Activated T-helper 1 cell treated with anti-CD3 and anti-CD28 coated beads, Interleukin-12 subunit alpha, Interleukin-12 subunit beta, Interleukin-2, Interleukin-4 antibody, amounts not matched to agents 30 ng/mL and 10 ng/mL and 1 ng/mL, durations not matched to agents 14 hours and 24 hours and 36 hours (primary cell): ENCODE measurements around the gene DYRK3. TPM values are rescaled to one million over a fixed set of nuclear protein-coding genes. Genes with fewer than 3 reads are reported as not detected.
A peak's percentile ranks its signal among the peaks of the same experiment; 100 is the strongest.

Experiments used
- DNase-seq: peaks from one replicate; pipeline ENCODE4 v3.0.0; 2021; ENCODE audit warnings: low spot score
- H3K27ac Mint-ChIP-seq: one replicate; pipeline ENCODE4 v1.8.0; 2021; ENCODE audit warnings: mild to moderate bottlenecking, mixed read lengths
- H3K27me3 Mint-ChIP-seq: one replicate; pipeline ENCODE4 v1.8.0; 2022; ENCODE audit warnings: mild to moderate bottlenecking, moderate library complexity, mixed read lengths; ENCODE audit not compliant: insufficient read depth
- H3K36me3 Mint-ChIP-seq: one replicate; pipeline ENCODE4 v1.8.0; 2021; ENCODE audit warnings: low read depth, mixed read lengths
- H3K4me1 Mint-ChIP-seq: one replicate; pipeline ENCODE4 v1.8.0; 2021; ENCODE audit warnings: low read depth, mixed read lengths
- H3K4me3 Mint-ChIP-seq: one replicate; pipeline ENCODE4 v1.8.0; 2021; ENCODE audit warnings: mild to moderate bottlenecking, moderate library complexity, mixed read lengths
- H3K9me3 Mint-ChIP-seq: one replicate; pipeline ENCODE4 v1.8.0; 2021; ENCODE audit warnings: mixed read lengths
- intact Hi-C: fragments of 100-400 bp; cut with micrococcal nuclease; formaldehyde crosslinking; loops from one replicate; pipeline ENCODE4 v1.15.1; 2024
- total RNA-seq: library from RNA; stranded (reverse); gene quantifications from 2 replicates; pipeline ENCODE4 v1.2.3, GENCODE V29; 2022

DYRK3 gene
- total RNA-seq, 1 donor from 2014 or later = 22.1 TPM

DNA sequence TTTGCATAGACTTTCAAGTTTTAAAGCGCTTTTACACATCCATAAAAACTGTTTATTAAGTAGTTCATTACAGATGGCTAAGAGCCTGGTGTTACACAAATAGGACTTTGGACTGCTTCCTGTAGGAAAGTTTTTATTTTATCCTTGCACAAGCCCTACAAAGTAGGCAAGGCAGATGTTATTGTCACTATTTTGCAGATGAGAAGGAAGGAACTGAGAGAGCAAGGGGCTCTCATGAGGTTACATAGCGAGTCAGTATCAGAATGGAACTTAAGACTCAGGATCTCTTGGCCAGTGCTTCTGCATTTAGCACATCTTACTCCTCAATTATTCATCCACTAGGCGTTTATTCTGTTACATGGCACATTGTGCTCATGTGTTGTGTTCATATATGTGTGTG lies 46.8 kb downstream of the DYRK3 start:
- Mint-ChIP-seq H3K27me3 (peaks cover 7% of the 10 kb centered on the region), H3K9me3 (no peaks in the 10 kb centered on the region), H3K27ac (no peak overlapping the region), H3K36me3 (peaks cover 4% of the 10 kb centered on the region), H3K4me3 (no peak overlapping the region), H3K4me1 (peaks cover 64% of the 10 kb centered on the region)
- intact Hi-C loops = no loop called here
- DNase-seq = no peak

DNA sequence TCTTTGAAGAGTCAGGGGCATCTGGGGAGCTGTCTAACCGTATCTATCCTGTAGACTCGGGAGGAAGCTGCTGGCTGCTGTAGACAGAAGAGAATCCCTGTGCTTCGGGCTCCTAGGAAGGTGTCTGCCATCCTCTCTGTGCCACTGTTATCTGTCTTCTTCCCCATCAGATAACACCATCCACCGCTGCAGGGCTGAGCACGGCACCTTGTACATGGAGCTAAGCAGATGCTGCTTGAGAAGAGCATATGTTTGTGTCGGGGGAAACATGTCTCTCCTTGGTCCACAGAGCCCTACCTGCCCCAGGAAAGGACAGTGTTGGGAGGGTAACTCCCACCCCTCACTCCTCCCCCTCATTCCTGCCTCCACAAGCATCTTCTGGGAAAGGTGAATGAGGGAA lies 48.0 kb downstream of the DYRK3 start:
- Mint-ChIP-seq H3K9me3 (no peaks in the 10 kb centered on the region), H3K4me1 (peaks cover 75% of the 10 kb centered on the region), H3K4me3 (no peak overlapping the region), H3K27ac (no peak overlapping the region), H3K27me3 (peaks cover 7% of the 10 kb centered on the region), H3K36me3 (peaks cover 9% of the 10 kb centered on the region)
- intact Hi-C loops = no loop called here
- no peak for DNase-seq

DNA sequence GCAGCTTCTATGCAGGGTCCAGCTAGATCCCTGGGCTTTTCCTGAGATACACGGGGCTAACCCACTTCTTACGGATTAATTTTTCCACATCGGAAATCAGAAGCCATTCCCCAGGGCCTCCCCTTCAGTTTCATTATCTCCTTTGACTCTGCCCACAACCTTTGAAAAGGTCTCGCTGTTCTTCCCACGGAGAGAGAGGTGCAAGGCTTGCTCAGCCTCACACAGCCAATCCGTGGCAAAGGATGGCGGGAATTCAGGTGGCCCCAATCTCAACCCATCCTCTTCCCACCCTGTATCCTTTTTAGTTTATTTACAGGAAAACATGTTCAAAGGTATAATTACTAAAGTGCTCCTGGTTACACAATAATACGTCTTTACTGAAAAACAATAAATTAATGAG lies 48.7 kb downstream of the DYRK3 start:
- Mint-ChIP-seq H3K4me3 (peak overlapping the region; percentile 86), H3K9me3 (no peaks in the 10 kb centered on the region), H3K36me3 (peaks cover 9% of the 10 kb centered on the region), H3K27me3 (peaks cover 7% of the 10 kb centered on the region), H3K27ac (no peak overlapping the region), H3K4me1 (peaks cover 71% of the 10 kb centered on the region)
- intact Hi-C loops = loop anchor here (1.0 to 2.0 kb wide), 3 partner anchors 19 to 366 kb away; no protein-coding TSS in a partner anchor
- no peak for DNase-seq

DNA sequence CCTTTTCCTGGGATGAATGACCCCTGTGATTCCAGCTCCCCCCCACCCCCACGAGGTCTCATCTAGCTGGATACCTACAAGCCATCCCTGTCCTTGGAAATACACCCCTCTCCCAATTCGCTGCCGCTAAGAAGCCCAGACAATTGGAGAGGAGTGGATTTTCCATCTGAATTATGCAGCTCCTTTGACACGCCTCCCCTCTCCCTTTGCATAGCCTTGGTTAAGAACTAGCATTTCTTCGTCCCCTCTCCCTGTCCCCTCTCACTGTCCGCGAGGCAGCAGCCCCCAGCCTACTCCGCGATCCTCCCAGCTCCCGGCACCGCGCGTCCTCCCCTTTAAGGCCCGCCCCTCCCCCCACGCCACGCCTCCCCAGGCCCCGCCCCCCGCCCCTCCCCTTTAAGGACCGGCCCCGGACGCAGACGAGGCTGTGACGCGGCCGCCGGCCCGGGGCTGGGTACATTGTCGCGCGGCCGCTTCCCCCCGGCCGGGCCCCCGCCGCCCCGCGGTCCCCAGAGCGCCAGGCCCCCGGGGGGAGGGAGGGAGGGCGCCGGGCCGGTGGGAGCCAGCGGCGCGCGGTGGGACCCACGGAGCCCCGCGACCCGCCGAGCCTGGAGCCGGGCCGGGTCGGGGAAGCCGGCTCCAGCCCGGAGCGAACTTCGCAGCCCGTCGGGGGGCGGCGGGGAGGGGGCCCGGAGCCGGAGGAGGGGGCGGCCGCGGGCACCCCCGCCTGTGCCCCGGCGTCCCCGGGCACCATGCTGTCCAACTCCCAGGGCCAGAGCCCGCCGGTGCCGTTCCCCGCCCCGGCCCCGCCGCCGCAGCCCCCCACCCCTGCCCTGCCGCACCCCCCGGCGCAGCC lies 49.4 kb downstream of the DYRK3 start, which contains the start of gene MAPKAPK2:
TSS of gene MAPKAPK2 (plus strand) at position 428 of the 856 bp plus-strand sequence. CDS start at position 753, 325 bp downstream.
- Mint-ChIP-seq H3K27me3 (peaks cover 7% of the 10 kb centered on the region), H3K9me3 (no peaks in the 10 kb centered on the region), H3K4me3 (peak within 1 kb of the TSS; percentile 98), H3K4me1 (peaks cover 72% of the 10 kb centered on the region), H3K27ac (peak within 1 kb of the TSS; percentile 96), H3K36me3 (peaks cover 9% of the 10 kb centered on the region)
- intact Hi-C loops = loop anchor here (1.0 to 5.0 kb wide), 6 partner anchors 20 to 638 kb away; partner anchors contain the start of genes CD55 and EIF2D
- DNase-seq = peak; percentile 69

DNA sequence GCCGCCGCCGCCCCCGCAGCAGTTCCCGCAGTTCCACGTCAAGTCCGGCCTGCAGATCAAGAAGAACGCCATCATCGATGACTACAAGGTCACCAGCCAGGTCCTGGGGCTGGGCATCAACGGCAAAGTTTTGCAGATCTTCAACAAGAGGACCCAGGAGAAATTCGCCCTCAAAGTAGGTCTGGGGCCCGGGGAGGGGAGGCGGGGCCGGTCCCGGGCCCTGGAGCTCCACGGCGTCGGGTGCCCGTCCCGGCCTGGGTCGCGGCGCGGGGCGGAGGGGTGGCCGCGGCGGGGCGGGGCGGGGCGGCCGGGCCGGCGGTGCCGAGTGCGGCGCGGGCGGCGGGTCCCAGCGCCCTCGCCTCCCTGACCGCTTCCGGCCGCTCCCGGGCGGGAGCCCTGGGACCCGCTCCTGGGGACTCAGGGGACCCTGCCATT lies 50.0 kb downstream of the DYRK3 start:
- H3K9me3 Mint-ChIP-seq = no peaks in the 10 kb centered on the region
- peak overlapping the region; percentile 96 for H3K27ac Mint-ChIP-seq
- peaks cover 72% of the 10 kb centered on the region for H3K4me1 Mint-ChIP-seq
- peaks cover 9% of the 10 kb centered on the region for H3K36me3 Mint-ChIP-seq
- no peak for DNase-seq
- H3K27me3 Mint-ChIP-seq = peaks cover 7% of the 10 kb centered on the region
- H3K4me3 Mint-ChIP-seq = peak overlapping the region; percentile 98
- intact Hi-C loops = loop anchor here (1.0 to 5.0 kb wide), 5 partner anchors 21 to 637 kb away; partner anchors contain the start of genes CD55 and EIF2D

DNA sequence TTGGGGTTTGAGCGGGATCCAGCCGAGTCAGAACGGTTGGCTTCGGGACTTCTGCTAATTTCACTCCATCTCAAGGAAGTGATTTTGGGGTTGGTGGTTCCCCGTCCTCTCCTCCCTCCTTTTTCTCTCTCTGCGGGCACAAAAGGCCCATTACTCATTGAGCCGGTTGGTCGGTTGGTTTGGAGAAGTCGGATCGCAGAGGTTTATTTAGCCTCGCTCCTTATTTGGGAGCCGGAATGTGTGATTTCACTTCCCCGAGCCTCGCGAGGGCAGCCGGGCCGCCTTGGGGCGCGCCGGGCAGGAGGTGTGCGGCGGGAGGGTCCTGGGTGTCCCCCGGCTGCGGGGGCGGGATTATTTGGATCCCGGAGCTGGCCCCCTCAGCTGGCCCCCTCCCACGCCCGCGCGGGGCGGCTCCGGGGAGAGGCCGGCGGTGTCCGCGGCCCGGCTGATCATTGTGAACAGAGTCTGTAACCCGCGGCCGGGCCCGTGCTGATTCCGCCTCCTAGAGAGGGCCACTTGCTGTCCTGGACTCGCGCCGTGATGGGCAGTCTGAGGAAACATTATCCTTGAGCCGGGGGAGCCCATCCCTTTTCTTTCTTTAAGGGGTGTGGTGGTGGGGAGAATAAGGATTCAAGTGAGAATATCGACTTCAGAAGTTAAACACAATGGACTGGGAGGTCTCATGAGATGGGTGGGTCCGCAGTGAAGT lies 50.6 kb downstream of the DYRK3 start:
- Mint-ChIP-seq H3K4me1 (peaks cover 74% of the 10 kb centered on the region), H3K36me3 (peaks cover 9% of the 10 kb centered on the region), H3K27me3 (peaks cover 7% of the 10 kb centered on the region), H3K27ac (peak overlapping the region; percentile 95), H3K9me3 (no peaks in the 10 kb centered on the region), H3K4me3 (peak overlapping the region; percentile 98)
- DNase-seq = peak; percentile 42
- intact Hi-C loops = loop anchor here (1.0 to 5.0 kb wide), 7 partner anchors 17 to 636 kb away; partner anchors contain the start of genes CD55, DYRK3 and EIF2D

DNA sequence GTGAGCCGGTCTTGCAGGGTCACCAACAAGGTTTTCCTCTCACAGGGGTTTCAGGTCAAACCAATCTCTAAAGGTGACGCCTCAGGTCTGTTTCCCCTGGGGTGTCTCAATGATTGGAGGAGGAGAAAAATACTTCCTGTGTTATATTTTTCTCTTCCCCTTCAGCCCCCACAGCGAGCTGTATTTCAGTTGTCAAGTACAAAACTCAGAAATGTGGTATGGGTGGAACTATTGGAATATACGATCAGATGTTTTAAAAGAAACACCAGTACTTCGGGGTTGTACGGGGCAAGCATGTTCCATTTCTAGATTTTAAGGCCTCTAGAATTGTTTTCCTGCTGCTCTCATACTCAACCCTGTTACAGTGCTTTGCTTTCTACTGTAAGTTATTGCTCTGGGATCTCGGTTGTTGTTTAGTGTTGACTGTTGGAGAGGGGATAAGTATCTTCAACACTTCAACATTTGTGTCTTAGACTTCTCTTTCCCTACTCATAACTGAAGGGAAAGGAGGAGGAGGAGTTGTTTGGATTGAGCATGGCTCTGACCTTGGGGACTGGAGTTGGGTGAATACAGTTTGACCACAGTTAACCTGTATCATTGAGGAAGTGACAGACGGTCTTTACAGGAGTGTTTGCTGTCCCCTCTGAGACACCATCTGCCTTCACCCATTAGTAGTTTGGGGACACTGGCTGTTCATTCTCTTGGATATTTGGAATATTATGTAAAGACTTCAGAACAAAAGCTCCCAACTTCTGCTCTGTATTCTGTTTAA lies 51.3 kb downstream of the DYRK3 start:
- peaks cover 7% of the 10 kb centered on the region for H3K27me3 Mint-ChIP-seq
- H3K36me3 Mint-ChIP-seq = peaks cover 9% of the 10 kb centered on the region
- H3K27ac Mint-ChIP-seq = peak overlapping the region; percentile 95
- intact Hi-C loops = loop anchor here (1.0 to 5.0 kb wide), 3 partner anchors 17 to 636 kb away; partner anchors contain the start of genes CD55 and DYRK3
- H3K4me3 Mint-ChIP-seq = peak overlapping the region; percentile 98
- H3K4me1 Mint-ChIP-seq = peaks cover 76% of the 10 kb centered on the region
- no peaks in the 10 kb centered on the region for H3K9me3 Mint-ChIP-seq
- DNase-seq = no peak

DNA sequence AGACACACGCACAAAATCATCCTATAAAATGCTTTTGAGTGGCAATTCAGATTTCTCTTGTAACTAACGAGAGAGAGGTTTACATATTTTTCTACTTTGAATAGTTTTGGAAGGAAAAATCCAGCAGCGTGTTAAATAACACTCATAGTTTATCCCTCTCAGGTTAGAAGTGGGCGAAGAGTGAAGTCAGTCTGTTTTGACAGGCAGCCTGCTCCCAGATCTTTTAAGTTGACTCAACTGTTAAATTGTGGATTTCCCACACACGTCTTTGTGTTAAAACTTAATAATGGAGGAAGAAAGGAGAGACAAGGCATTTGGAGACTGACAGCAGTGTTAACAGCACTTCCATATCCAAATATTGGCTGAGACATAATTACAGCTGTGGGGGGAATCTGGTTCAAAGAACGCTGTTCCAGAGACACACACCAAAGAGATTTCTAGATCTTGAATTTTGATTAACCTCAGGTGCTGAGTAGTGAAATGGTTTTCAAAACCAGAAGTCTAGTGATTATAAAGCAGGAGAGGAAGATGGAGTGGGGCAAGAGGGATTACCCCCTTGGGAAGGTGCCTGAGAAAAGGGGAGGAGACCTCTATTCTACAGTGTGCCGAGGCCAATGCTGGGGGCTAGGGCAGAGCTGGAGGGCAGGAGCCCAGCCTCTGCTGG lies 52.0 kb downstream of the DYRK3 start:
- H3K4me1 Mint-ChIP-seq = peaks cover 76% of the 10 kb centered on the region
- peaks cover 5% of the 10 kb centered on the region for H3K27me3 Mint-ChIP-seq
- intact Hi-C loops = loop anchor here (5.0 kb wide), 1 partner anchor 635 kb away; the partner anchor contains the start of gene CD55

DNA sequence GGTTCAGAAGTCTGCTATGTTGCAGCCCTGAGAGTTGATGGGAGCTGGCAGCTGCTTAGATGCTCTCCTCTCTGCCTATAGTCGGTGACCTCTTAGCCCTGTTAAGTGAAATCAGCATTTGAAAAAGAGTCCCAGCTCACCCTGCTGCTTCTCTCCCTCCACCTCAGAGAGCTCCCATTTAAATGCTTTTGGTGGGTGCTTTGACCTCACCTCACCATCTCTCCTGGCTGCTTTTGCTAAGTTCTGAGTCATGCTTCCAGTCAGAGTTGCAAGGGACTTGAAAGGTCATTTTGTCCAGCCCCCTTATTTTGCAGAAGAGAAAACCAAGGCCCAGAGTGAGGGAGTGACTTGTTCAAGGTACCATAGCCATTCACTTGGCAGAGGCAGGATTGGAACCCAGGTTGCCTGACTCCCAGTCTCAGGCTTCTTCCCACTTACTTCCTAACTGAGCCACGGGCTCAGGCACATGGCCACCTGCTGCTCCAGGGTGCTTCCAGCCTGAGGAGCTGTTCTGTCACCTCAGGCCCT lies 52.6 kb downstream of the DYRK3 start:
- Mint-ChIP-seq H3K4me1 (peaks cover 75% of the 10 kb centered on the region), H3K27me3 (peaks cover 5% of the 10 kb centered on the region), H3K9me3 (no peaks in the 10 kb centered on the region), H3K36me3 (peaks cover 13% of the 10 kb centered on the region), H3K4me3 (peak overlapping the region; percentile 98), H3K27ac (no peak overlapping the region)
- DNase-seq = no peak
- intact Hi-C loops = loop anchor here (1.0 to 5.0 kb wide), 2 partner anchors 10 to 634 kb away; partner anchors contain the start of gene CD55

More for the DNA sequence above, 52.0 kb downstream of the DYRK3 start:
- DNase-seq = no peak
- Mint-ChIP-seq H3K36me3 (peaks cover 9% of the 10 kb centered on the region), H3K27ac (peak overlapping the region; percentile 95), H3K4me3 (peak overlapping the region; percentile 98), H3K9me3 (no peaks in the 10 kb centered on the region)

DNA sequence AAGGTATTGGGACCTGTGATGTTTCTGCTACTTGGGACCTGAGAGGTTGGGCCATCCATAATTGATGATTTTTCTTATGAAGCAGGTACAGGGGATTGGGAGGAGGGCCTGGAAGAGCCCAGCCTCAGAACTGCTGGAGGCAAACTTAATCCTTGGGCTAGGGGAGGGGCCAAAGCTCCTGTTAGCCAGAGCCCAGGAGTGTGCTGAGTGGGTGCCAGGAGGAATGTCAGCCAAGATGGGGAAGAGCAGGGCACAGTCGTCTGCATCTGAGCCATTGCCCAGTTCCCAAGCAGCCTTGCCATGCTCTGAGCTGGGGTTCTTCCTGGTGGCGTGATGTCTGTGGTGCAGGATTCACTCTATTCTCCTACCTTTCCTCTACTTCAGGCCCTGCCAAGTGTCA lies 55.2 kb downstream of the DYRK3 start:
- Mint-ChIP-seq H3K9me3 (no peaks in the 10 kb centered on the region), H3K27ac (peak overlapping the region; percentile 21)
- intact Hi-C loops = no loop called here

DNA sequence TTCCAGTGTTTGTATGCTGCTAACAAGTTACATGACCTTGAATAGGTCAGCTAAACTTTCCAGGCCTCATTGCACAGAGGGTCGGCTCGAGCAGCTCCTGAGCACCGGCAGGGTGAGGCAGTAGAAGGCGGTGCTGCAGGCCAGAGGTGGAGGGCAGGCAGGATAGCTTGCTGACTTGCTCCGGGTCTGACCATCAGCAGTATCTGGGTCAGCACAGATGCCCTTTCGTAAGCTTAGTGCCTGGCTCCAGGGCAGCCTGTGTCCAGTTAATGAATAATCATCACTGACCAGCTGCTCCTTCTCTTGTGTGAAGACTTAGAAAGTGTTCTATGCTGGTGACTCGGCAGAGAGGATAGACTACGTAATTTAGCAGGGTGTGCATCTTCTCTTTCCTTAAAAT lies 56.3 kb downstream of the DYRK3 start:
- intact Hi-C loops = no loop called here

More for the DNA sequence above, 55.2 kb downstream of the DYRK3 start:
- H3K36me3 Mint-ChIP-seq = peaks cover 19% of the 10 kb centered on the region
- no peak for DNase-seq
- peaks cover 63% of the 10 kb centered on the region for H3K4me1 Mint-ChIP-seq
- H3K4me3 Mint-ChIP-seq = no peak overlapping the region
- H3K27me3 Mint-ChIP-seq = no peaks in the 10 kb centered on the region

More for the DNA sequence above, 56.3 kb downstream of the DYRK3 start:
- no peak for DNase-seq
- H3K4me3 Mint-ChIP-seq = no peak overlapping the region
- peaks cover 68% of the 10 kb centered on the region for H3K4me1 Mint-ChIP-seq
- peaks cover 27% of the 10 kb centered on the region for H3K36me3 Mint-ChIP-seq
- H3K27ac Mint-ChIP-seq = no peak overlapping the region
- H3K9me3 Mint-ChIP-seq = no peaks in the 10 kb centered on the region
- H3K27me3 Mint-ChIP-seq = no peaks in the 10 kb centered on the region
